WI38 (cell line): Measurements from ENCODE around the gene FADS2.
"Not testable (repeated sequence)": the region's sequence is repeated elsewhere in the genome, so short reads cannot be mapped to it uniquely, and the experiment has no call there.

ENCODE experiments used
- H3K4me3 ChIP-seq: 2 replicates; pipeline ENCODE4 v1.5.1; 2011; ENCODE audit warnings: low read depth, mild to moderate bottlenecking, control low read depth, low read length
- CTCF ChIP-seq: IDR thresholded peaks from 2 replicates; pipeline ENCODE4 v1.5.1; 2012; ENCODE audit warnings: low read depth, mild to moderate bottlenecking, control low read depth, low read length

Gene FADS2

GRCh38 chr11:61880454-61880853 is 52.4 kb downstream of the FADS2 start:
- TF ChIP-seq CTCF = no peak
- no peak overlapping the region for H3K4me3 ChIP-seq

- TF ChIP-seq CTCF = no peak
Observed at GRCh38 chr11:61881397-61881796, 53.3 kb downstream of the FADS2 start.

DNA sequence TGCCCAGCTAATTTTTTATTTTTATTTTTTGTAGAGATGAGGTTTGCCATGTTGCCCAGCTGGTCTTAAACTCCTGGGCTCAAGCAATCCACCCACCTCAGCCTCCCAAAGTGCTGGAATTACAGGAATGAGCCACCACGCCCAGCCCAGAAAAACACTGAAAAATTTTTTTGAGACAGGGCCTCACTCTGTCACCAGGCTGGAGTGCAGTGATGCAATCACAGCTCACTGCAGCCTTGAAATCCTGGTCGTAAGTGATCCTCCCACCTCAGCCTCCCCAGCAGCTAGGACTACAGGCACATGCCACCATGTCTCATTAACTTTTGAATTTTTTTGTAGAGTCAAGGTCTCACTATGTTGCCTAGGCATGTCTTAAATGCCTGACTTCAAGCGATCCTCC is 54.2 kb downstream of the FADS2 start:
- not testable (repeated sequence) for H3K4me3 ChIP-seq

More at GRCh38 chr11:61881397-61881796, 53.3 kb downstream of the FADS2 start:
- H3K4me3 ChIP-seq = no peak overlapping the region

- TF ChIP-seq CTCF = no peak
- no peak overlapping the region for H3K4me3 ChIP-seq
Observed at GRCh38 chr11:61882879-61883278, 54.8 kb downstream of the FADS2 start.

- no peak for TF ChIP-seq CTCF
- H3K4me3 ChIP-seq = no peak overlapping the region
Observed at GRCh38 chr11:61883327-61883726, 55.2 kb downstream of the FADS2 start.

GRCh38 chr11:61883947-61884346 is 55.8 kb downstream of the FADS2 start:
- no peak overlapping the region for H3K4me3 ChIP-seq
- no peak for TF ChIP-seq CTCF

- no peak for TF ChIP-seq CTCF
- H3K4me3 ChIP-seq = no peak overlapping the region
Observed at GRCh38 chr11:61885166-61885778, 57.2 kb downstream of the FADS2 start.

DNA sequence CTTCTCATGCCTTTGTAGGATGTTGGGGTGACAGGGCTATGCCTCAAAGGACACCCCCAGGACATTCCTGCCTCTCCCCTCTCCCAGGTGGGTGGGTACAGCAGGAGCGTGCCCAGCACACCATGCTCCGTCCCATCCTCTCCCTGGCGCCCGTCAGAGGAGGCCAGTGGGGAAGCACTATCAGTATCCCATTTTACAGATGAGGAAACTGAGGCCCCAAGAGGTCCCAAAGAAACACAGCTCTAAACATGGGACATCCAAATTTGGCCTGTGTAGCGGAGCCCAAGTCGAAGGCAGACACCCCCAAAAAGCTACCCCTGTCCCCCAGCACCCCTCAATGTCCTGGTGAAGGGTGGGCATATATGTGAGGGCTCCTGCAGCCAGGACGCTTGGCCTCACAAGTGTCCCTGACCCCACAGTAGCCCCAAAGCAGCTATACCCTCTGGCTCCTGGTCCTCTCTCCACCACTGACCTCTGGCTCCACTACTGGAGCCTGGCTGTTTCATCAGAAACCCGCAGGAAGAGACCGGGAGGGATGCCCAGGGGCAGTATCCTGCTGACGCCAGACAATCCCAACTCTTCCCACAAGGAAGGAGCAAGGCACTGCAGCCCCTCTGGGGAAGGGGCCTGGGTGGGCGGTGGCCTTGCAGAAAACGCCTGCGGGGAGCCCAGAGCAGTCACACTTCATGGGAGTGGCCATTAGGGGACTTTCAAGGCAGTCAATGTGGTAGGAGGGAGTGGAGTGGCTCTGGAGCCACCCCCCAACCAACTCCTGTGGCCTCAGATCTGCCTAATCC is 57.9 kb downstream of the FADS2 start:
- TF ChIP-seq CTCF = no peak
- H3K4me3 ChIP-seq = no peak overlapping the region
